ENCODE measurements around the gene ARMC2. TPM values are rescaled to one million over a fixed set of nuclear protein-coding genes. Genes with fewer than 3 reads are reported as not detected.
A peak's percentile ranks its signal among the peaks of the same experiment; 100 is the strongest.

ARMC2 gene
- total RNA-seq, 6 experiments from 2014 or later: 1.8 to 3.6 (median 2.7) TPM

- no peaks in the 10 kb centered on the region for H3K9me3 Mint-ChIP-seq
- H3K27me3 Mint-ChIP-seq (ENCODE audit: insufficient read depth): peaks cover 7% of the 10 kb centered on the region
- no peak for DNase-seq
- H3K36me3 Mint-ChIP-seq (ENCODE audit: low read depth): no peaks in the 10 kb centered on the region
- peaks cover 25% of the 10 kb centered on the region for H3K4me1 Mint-ChIP-seq (ENCODE audit: low read depth)
- H3K4me3 Mint-ChIP-seq: no peak overlapping the region
- no peak overlapping the region for H3K27ac Mint-ChIP-seq
- TF ChIP-seq CTCF (IDR thresholded peaks at IDR 0.05): no peak
Observed at GRCh38 chr6:108959972-108960582, 111.9 kb downstream of the ARMC2 start.

- TF ChIP-seq CTCF (IDR thresholded peaks at IDR 0.05): no peak
- Mint-ChIP-seq H3K36me3 (ENCODE audit: low read depth) (no peaks in the 10 kb centered on the region), H3K4me3 (no peak overlapping the region), H3K4me1 (ENCODE audit: low read depth) (peaks cover 25% of the 10 kb centered on the region), H3K9me3 (no peaks in the 10 kb centered on the region), H3K27ac (no peak overlapping the region), H3K27me3 (ENCODE audit: insufficient read depth) (peaks cover 7% of the 10 kb centered on the region)
- no peak for DNase-seq
Observed at GRCh38 chr6:108960601-108961000, 112.4 kb downstream of the ARMC2 start.

GRCh38 chr6:108961077-108961476, 112.9 kb downstream of the ARMC2 start:
- Mint-ChIP-seq H3K4me1 (ENCODE audit: low read depth) (peaks cover 25% of the 10 kb centered on the region), H3K36me3 (ENCODE audit: low read depth) (no peaks in the 10 kb centered on the region), H3K4me3 (no peak overlapping the region), H3K27ac (no peak overlapping the region), H3K27me3 (ENCODE audit: insufficient read depth) (peaks cover 7% of the 10 kb centered on the region), H3K9me3 (no peaks in the 10 kb centered on the region)
- DNase-seq: no peak
- no peak for TF ChIP-seq CTCF (IDR thresholded peaks at IDR 0.05)

GRCh38 chr6:108961985-108962384, 113.8 kb downstream of the ARMC2 start:
- H3K36me3 Mint-ChIP-seq (ENCODE audit: low read depth): no peaks in the 10 kb centered on the region
- peak overlapping the region; percentile 64 for H3K4me3 Mint-ChIP-seq
- no peak for TF ChIP-seq CTCF (IDR thresholded peaks at IDR 0.05)
- H3K27ac Mint-ChIP-seq: peak overlapping the region; percentile 41
- H3K4me1 Mint-ChIP-seq (ENCODE audit: low read depth): peaks cover 33% of the 10 kb centered on the region
- no peaks in the 10 kb centered on the region for H3K9me3 Mint-ChIP-seq
- H3K27me3 Mint-ChIP-seq (ENCODE audit: insufficient read depth): peaks cover 5% of the 10 kb centered on the region
- peak; percentile 55 for DNase-seq

GRCh38 chr6:108966251-108966650, 118.0 kb downstream of the ARMC2 start:
- Mint-ChIP-seq H3K27ac (no peak overlapping the region), H3K9me3 (no peaks in the 10 kb centered on the region), H3K4me3 (no peak overlapping the region), H3K36me3 (ENCODE audit: low read depth) (no peaks in the 10 kb centered on the region), H3K27me3 (ENCODE audit: insufficient read depth) (no peaks in the 10 kb centered on the region), H3K4me1 (ENCODE audit: low read depth) (peaks cover 36% of the 10 kb centered on the region)
- no peak for DNase-seq
- no peak for TF ChIP-seq CTCF (IDR thresholded peaks at IDR 0.05)

Measured in HFFc6 (cell line).